B cell (primary cell): ENCODE results near the gene GATA1.

Experiments
- EZH2 ChIP-seq: IDR thresholded peaks from 2 replicates; pipeline ENCODE4 v1.6.1; 2012; ENCODE audit warnings: borderline replicate concordance, low read depth, mild to moderate bottlenecking, moderate library complexity, low read length; ENCODE audit not compliant: insufficient read depth, poor library complexity, severe bottlenecking
- TF ChIP-seq, protein P1 (sequence below): fragments of 200-600 bp; IDR thresholded peaks from one replicate; pipeline ENCODE4 v1.8.0; 2022; ENCODE audit warnings: antibody characterized with exemption, mild to moderate bottlenecking

DNA sequence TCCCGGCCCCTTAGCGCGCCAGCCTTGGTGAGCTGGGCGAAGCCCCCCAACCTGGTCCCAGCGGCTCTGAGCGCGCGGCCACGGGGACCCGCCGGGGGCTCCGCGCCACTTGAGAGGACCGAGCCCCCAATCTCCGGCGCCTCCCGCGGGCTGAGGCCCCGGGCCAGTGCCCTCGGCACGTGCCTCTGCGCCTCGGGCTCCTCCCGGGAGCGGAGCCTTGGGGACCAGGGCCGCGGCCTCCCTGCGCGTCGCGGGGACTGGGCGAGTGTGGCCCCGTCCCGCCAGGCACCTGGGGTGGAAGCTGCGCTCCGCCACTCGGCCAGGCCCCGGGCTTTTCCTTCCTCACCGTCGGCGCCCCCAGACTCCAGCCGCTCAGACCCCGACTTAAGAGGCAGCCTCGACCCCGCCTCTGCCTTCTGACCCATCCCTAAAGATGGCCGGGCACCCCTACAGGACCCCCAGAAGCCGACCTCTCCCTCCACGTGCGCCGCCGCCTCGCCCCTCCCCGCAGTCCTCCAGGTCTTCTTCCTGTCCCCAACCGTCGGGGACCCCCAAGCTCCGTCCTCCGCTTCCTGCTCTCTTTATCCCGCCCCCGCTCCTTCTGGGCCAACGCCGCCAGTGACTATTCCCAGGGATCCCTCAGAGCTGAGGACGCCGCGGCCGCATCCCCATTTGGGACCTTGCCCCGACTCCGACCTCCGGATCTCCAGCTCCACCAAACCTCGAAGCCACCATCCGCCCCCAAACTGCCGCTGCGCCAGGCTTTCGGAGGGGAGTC lies 40.7 kb downstream of the GATA1 start:
- TF ChIP-seq, protein P1, sequence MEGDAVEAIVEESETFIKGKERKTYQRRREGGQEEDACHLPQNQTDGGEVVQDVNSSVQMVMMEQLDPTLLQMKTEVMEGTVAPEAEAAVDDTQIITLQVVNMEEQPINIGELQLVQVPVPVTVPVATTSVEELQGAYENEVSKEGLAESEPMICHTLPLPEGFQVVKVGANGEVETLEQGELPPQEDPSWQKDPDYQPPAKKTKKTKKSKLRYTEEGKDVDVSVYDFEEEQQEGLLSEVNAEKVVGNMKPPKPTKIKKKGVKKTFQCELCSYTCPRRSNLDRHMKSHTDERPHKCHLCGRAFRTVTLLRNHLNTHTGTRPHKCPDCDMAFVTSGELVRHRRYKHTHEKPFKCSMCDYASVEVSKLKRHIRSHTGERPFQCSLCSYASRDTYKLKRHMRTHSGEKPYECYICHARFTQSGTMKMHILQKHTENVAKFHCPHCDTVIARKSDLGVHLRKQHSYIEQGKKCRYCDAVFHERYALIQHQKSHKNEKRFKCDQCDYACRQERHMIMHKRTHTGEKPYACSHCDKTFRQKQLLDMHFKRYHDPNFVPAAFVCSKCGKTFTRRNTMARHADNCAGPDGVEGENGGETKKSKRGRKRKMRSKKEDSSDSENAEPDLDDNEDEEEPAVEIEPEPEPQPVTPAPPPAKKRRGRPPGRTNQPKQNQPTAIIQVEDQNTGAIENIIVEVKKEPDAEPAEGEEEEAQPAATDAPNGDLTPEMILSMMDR: no peak
- TF ChIP-seq EZH2: no peak
